ENCODE measurements around the gene LIMD2. TPM values are rescaled to one million over a fixed set of nuclear protein-coding genes. Genes with fewer than 3 reads are reported as not detected.

The LIMD2 gene
- total RNA-seq, 1 experiment from 2014 or later = 15.3 TPM

GRCh38 chr17:63658366-63658765 lies 41.6 kb downstream of the LIMD2 start:
- Histone ChIP-seq H3K36me3 (ENCODE audit: control insufficient read depth, insufficient read depth, low read length) (no peaks in the 10 kb centered on the region; the same call in 1 of the 2 replicates), H3K27ac (ENCODE audit: low read length) (no peak overlapping the region), H3K27me3 (ENCODE audit: control insufficient read depth, insufficient read depth, low read length) (no peaks in the 10 kb centered on the region), H3K4me3 (ENCODE audit: low read depth in 2 of 2, low read length in 2 of 2) (no peak overlapping the region), H3K9me3 (ENCODE audit: control insufficient read depth, insufficient read depth, low read depth, low read length) (no peaks in the 10 kb centered on the region), H3K4me1 (ENCODE audit: control insufficient read depth, insufficient read depth, low read length) (no peaks in the 10 kb centered on the region)
- intact Hi-C loops (cut with micrococcal nuclease; ENCODE audit: unreplicated experiment) = no loop called here
- BruUV-seq (replicated peaks) = no TSS peak
- ATAC-seq = no peak
- in situ Hi-C loops (cut with HindIII; ENCODE audit: low pct_unique_long_range_greater_than_20kb, low sequenced_read_pairs) = no loop called here
- no peak for DNase-seq (ENCODE audit: low read depth, low spot score)
- TF ChIP-seq POLR2AphosphoS5 (IDR thresholded peaks at IDR 0.05; ENCODE audit: low read depth, low read length) = no peak
- POLR2A ChIA-PET = no interaction called here
- CTCF ChIA-PET = no interaction called here

- ChIA-PET POLR2A (no interaction called here), CTCF (no interaction called here)
- TF ChIP-seq POLR2AphosphoS5 (IDR thresholded peaks at IDR 0.05; ENCODE audit: low read depth, low read length) (no peak), REST (IDR thresholded peaks at IDR 0.05; ENCODE audit: insufficient read depth in 1 of 2, low read depth in 2 of 2, low read length in 1 of 2) (no peak), SIN3A (IDR thresholded peaks at IDR 0.05; ENCODE audit: borderline replicate concordance, insufficient read depth, low read depth, low read length) (no peak), CTCF (IDR thresholded peaks at IDR 0.05) (no peak), TCF7L2 (IDR thresholded peaks at IDR 0.05; ENCODE audit: low read depth, low read length) (no peak)
- no peak overlapping the region for H3K27ac ChIP-seq (ENCODE audit: low read length)
- ATAC-seq (no peak), DNase-seq (ENCODE audit: low read depth, low spot score) (no peak)
- H3K27me3 ChIP-seq (ENCODE audit: control insufficient read depth, insufficient read depth, low read length) = no peaks in the 10 kb centered on the region
- no peak overlapping the region for H3K4me3 ChIP-seq (ENCODE audit: low read depth in 2 of 2, low read length in 2 of 2)
- intact Hi-C loops (cut with micrococcal nuclease; ENCODE audit: unreplicated experiment) (no loop called here), in situ Hi-C loops (cut with HindIII; ENCODE audit: low pct_unique_long_range_greater_than_20kb, low sequenced_read_pairs) (no loop called here)
- no TSS peak for BruUV-seq (replicated peaks)
- no peaks in the 10 kb centered on the region for H3K9me3 ChIP-seq (ENCODE audit: control insufficient read depth, insufficient read depth, low read depth, low read length)
- H3K4me1 ChIP-seq (ENCODE audit: control insufficient read depth, insufficient read depth, low read length) = no peaks in the 10 kb centered on the region
- H3K36me3 ChIP-seq (ENCODE audit: control insufficient read depth, insufficient read depth, low read length) = no peaks in the 10 kb centered on the region; the same call in 1 of the 2 replicates
Measured at GRCh38 chr17:63657786-63658185, 42.1 kb downstream of the LIMD2 start.

- TF ChIP-seq SIN3A (IDR thresholded peaks at IDR 0.05; ENCODE audit: borderline replicate concordance, insufficient read depth, low read depth, low read length) (no peak), CTCF (IDR thresholded peaks at IDR 0.05) (no peak), POLR2AphosphoS5 (IDR thresholded peaks at IDR 0.05; ENCODE audit: low read depth, low read length) (no peak), REST (IDR thresholded peaks at IDR 0.05; ENCODE audit: insufficient read depth in 1 of 2, low read depth in 2 of 2, low read length in 1 of 2) (no peak), TCF7L2 (IDR thresholded peaks at IDR 0.05; ENCODE audit: low read depth, low read length) (no peak)
- H3K36me3 ChIP-seq (ENCODE audit: control insufficient read depth, insufficient read depth, low read length) = no peaks in the 10 kb centered on the region; the same call in 1 of the 2 replicates
- ChIA-PET CTCF (no interaction called here), POLR2A (no interaction called here)
- DNase-seq (ENCODE audit: low read depth, low spot score) = no peak
- H3K27ac ChIP-seq (ENCODE audit: low read length) = no peak overlapping the region
- ATAC-seq = no peak
- H3K9me3 ChIP-seq (ENCODE audit: control insufficient read depth, insufficient read depth, low read depth, low read length) = no peaks in the 10 kb centered on the region
- H3K27me3 ChIP-seq (ENCODE audit: control insufficient read depth, insufficient read depth, low read length) = no peaks in the 10 kb centered on the region
- H3K4me1 ChIP-seq (ENCODE audit: control insufficient read depth, insufficient read depth, low read length) = no peaks in the 10 kb centered on the region
- intact Hi-C loops (cut with micrococcal nuclease; ENCODE audit: unreplicated experiment) (no loop called here), in situ Hi-C loops (cut with HindIII; ENCODE audit: low pct_unique_long_range_greater_than_20kb, low sequenced_read_pairs) (no loop called here)
- H3K4me3 ChIP-seq (ENCODE audit: low read depth in 2 of 2, low read length in 2 of 2) = no peak overlapping the region
- no TSS peak for BruUV-seq (replicated peaks)
Measured at GRCh38 chr17:63653050-63653449, 46.9 kb downstream of the LIMD2 start.

Measured in Panc1 (cell line).